ENCODE measurements around the gene VWF. TPM values are rescaled to one million over a fixed set of nuclear protein-coding genes. Genes with fewer than 3 reads are reported as not detected.

Gene VWF
- total and polyA plus RNA-seq, 10 of the 15 experiments (the other 5 are each of a cell fraction or from before 2014, with no cell fraction given), result 0.08 to 0.23 TPM; not detected in 8

DNA sequence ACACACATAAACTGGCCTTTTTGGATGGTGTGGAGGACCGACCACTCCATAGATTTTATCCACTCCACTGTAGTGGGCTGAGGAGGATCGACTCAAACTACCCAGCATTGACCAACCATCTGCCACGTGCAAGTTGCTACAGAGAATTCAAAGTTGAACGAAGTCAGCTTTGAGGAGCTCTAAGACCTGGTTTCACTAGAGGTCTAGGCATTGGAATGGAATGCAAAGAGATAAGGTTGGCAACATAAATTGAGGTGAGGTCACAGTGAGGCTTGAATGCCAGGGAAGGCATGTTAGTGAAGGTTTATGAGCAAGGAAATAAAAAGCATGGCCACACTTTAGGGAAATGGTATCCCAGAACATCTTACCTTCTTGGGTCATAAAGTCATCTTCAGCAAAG lies 14.5 kb downstream of the VWF start:
- CTCF ChIA-PET, result no interaction called here
- no TSS peak for BruUV-seq (replicated peaks)
- TF ChIP-seq, protein P1, sequence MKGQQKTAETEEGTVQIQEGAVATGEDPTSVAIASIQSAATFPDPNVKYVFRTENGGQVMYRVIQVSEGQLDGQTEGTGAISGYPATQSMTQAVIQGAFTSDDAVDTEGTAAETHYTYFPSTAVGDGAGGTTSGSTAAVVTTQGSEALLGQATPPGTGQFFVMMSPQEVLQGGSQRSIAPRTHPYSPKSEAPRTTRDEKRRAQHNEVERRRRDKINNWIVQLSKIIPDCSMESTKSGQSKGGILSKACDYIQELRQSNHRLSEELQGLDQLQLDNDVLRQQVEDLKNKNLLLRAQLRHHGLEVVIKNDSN (IDR thresholded peaks at IDR 0.05; ENCODE audit: borderline replicate concordance, extremely low read length, insufficient read depth, low read depth, low read length), result no peak
- no peak for TF ChIP-seq SMARCA5 (IDR thresholded peaks at IDR 0.05)
- no peak for TF ChIP-seq TCF12 (IDR thresholded peaks at IDR 0.05; ENCODE audit: low read depth, low read length)
- TF ChIP-seq, protein P2, sequence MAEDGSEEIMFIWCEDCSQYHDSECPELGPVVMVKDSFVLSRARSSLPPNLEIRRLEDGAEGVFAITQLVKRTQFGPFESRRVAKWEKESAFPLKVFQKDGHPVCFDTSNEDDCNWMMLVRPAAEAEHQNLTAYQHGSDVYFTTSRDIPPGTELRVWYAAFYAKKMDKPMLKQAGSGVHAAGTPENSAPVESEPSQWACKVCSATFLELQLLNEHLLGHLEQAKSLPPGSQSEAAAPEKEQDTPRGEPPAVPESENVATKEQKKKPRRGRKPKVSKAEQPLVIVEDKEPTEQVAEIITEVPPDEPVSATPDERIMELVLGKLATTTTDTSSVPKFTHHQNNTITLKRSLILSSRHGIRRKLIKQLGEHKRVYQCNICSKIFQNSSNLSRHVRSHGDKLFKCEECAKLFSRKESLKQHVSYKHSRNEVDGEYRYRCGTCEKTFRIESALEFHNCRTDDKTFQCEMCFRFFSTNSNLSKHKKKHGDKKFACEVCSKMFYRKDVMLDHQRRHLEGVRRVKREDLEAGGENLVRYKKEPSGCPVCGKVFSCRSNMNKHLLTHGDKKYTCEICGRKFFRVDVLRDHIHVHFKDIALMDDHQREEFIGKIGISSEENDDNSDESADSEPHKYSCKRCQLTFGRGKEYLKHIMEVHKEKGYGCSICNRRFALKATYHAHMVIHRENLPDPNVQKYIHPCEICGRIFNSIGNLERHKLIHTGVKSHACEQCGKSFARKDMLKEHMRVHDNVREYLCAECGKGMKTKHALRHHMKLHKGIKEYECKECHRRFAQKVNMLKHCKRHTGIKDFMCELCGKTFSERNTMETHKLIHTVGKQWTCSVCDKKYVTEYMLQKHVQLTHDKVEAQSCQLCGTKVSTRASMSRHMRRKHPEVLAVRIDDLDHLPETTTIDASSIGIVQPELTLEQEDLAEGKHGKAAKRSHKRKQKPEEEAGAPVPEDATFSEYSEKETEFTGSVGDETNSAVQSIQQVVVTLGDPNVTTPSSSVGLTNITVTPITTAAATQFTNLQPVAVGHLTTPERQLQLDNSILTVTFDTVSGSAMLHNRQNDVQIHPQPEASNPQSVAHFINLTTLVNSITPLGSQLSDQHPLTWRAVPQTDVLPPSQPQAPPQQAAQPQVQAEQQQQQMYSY (CRISPR knock-in tag; IDR thresholded peaks at IDR 0.05), result no peak
- TF ChIP-seq CHD4 (IDR thresholded peaks at IDR 0.05), result no peak
- no peak for TF ChIP-seq NR2C2 (IDR thresholded peaks at IDR 0.05; ENCODE audit: borderline replicate concordance, control insufficient read depth, insufficient read length, low read depth)
- TF ChIP-seq KDM1A (IDR thresholded peaks at IDR 0.05; ENCODE audit: borderline replicate concordance), result no peak
- TF ChIP-seq, protein P3, sequence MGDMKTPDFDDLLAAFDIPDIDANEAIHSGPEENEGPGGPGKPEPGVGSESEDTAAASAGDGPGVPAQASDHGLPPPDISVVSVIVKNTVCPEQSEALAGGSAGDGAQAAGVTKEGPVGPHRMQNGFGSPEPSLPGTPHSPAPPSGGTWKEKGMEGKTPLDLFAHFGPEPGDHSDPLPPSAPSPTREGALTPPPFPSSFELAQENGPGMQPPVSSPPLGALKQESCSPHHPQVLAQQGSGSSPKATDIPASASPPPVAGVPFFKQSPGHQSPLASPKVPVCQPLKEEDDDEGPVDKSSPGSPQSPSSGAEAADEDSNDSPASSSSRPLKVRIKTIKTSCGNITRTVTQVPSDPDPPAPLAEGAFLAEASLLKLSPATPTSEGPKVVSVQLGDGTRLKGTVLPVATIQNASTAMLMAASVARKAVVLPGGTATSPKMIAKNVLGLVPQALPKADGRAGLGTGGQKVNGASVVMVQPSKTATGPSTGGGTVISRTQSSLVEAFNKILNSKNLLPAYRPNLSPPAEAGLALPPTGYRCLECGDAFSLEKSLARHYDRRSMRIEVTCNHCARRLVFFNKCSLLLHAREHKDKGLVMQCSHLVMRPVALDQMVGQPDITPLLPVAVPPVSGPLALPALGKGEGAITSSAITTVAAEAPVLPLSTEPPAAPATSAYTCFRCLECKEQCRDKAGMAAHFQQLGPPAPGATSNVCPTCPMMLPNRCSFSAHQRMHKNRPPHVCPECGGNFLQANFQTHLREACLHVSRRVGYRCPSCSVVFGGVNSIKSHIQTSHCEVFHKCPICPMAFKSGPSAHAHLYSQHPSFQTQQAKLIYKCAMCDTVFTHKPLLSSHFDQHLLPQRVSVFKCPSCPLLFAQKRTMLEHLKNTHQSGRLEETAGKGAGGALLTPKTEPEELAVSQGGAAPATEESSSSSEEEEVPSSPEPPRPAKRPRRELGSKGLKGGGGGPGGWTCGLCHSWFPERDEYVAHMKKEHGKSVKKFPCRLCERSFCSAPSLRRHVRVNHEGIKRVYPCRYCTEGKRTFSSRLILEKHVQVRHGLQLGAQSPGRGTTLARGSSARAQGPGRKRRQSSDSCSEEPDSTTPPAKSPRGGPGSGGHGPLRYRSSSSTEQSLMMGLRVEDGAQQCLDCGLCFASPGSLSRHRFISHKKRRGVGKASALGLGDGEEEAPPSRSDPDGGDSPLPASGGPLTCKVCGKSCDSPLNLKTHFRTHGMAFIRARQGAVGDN (IDR thresholded peaks at IDR 0.05), result no peak
- no peak for TF ChIP-seq NRF1 (conservative IDR thresholded peaks at IDR 0.05; ENCODE audit: low read depth, low read length)
- TF ChIP-seq PML (IDR thresholded peaks at IDR 0.05; ENCODE audit: low read length), result no peak
- TF ChIP-seq RAD51 (IDR thresholded peaks at IDR 0.05), result no peak
- TF ChIP-seq RUNX3 (IDR thresholded peaks at IDR 0.05; ENCODE audit: low read length), result no peak
- no peak for TF ChIP-seq POLR2AphosphoS5 (IDR thresholded peaks at IDR 0.05; ENCODE audit: low read length)
- TF ChIP-seq CHD1 (IDR thresholded peaks at IDR 0.05; ENCODE audit: low read depth, low read length), result no peak
- no peak for TF ChIP-seq MXI1 (IDR thresholded peaks at IDR 0.05; ENCODE audit: low read depth, low read length)

More for the DNA sequence above, 14.5 kb downstream of the VWF start:
- peaks cover 0 to 2% of the 10 kb centered on the region in 2 experiments; a peak in 2 of 4 replicates for H3K27me3 ChIP-seq (replicated peaks in 1 of 2; ENCODE audit: control insufficient read depth in 2 of 2, insufficient read depth in 2 of 2, low read length in 1 of 2)
- no peaks in the 10 kb centered on the region for H3K36me3 ChIP-seq (ENCODE audit: control insufficient read depth in 2 of 2, insufficient read depth in 2 of 2, low read length in 1 of 2)
- RAD21 ChIA-PET (ENCODE audit: unreplicated experiment), result no interaction called here
- intact Hi-C loops (cut with micrococcal nuclease; ENCODE audit: unreplicated experiment) (no loop called here), in situ Hi-C loops (cut with MboI) (no loop called here)
- POLR2A ChIA-PET, result interaction anchor here (0.6 kb wide), 1 partner anchor 35 kb away, joined by 5 read pairs; no protein-coding TSS in a partner anchor
- H4K20me1 ChIP-seq (ENCODE audit: control insufficient read depth, insufficient read depth), result no peaks in the 10 kb centered on the region
- no peak overlapping the region for H3K9ac ChIP-seq (ENCODE audit: control insufficient read depth, insufficient read depth, low read length)
- no peak overlapping the region for H2AFZ ChIP-seq (ENCODE audit: control insufficient read depth, low read depth, low read length)
- no peaks in the 10 kb centered on the region for H3K4me1 ChIP-seq (ENCODE audit: control insufficient read depth, insufficient read depth, low read length)
- H3K4me2 ChIP-seq (ENCODE audit: control insufficient read depth, insufficient read depth), result no peak overlapping the region
- ATAC-seq, result no peak
- no peak for FAIRE-seq
- H3K27ac ChIP-seq (ENCODE audit: control insufficient read depth, insufficient read depth), result no peak overlapping the region
- no peak for DNase-seq (ENCODE audit: low read depth, low spot score)
- no peak overlapping the region for H3K4me3 ChIP-seq
- SMC1A ChIA-PET (ENCODE audit: uncharacterized antibody, unreplicated experiment), result no interaction called here
- no peaks in the 10 kb centered on the region for H3K9me3 ChIP-seq (replicated peaks; ENCODE audit: control insufficient read depth, insufficient read depth, low read length)
- 21% methylated on average over 4 of the region's 4 CpGs for WGBS (ENCODE audit: insufficient coverage, insufficient replicate concordance, low lambda C conversion rate, missing lambda C conversion rate)
- H3K79me2 ChIP-seq (ENCODE audit: control insufficient read depth, insufficient read depth, low read length), result no peaks in the 10 kb centered on the region
